IPS DF 4.7 (cell line): ENCODE results near the gene CLCNKB.
"Not testable (repeated sequence)": the region's sequence is repeated elsewhere in the genome, so short reads cannot be mapped to it uniquely, and the experiment has no call there.

Experiments
- DNase-seq: peaks from one replicate; pipeline ENCODE4 v3.0.0-alpha.2; 2013; ENCODE audit warnings: low spot score; ENCODE audit errors: extremely low read depth

Gene CLCNKB

GRCh38 chr1:16043521-16043920, at the start of gene CLCNKB:
Gene CLCNKB, plus strand, starts transcription at chr1:16043782. Its CDS starts 711 bp downstream, at chr1:16044493.
- no peak for DNase-seq

GRCh38 chr1:15994081-15994480, 49.5 kb upstream of the CLCNKB start:
- DNase-seq = no peak

- DNase-seq = no peak
These were observed 48.8 kb upstream of the CLCNKB start for GRCh38 chr1:15994590-15995351.

GRCh38 chr1:15997076-15997585, 46.5 kb upstream of the CLCNKB start:
- no peak for DNase-seq

- no peak for DNase-seq
These were observed 45.8 kb upstream of the CLCNKB start for GRCh38 chr1:15997637-15998280.

GRCh38 chr1:15998929-15999328, 44.7 kb upstream of the CLCNKB start:
- DNase-seq = no peak

GRCh38 chr1:16001274-16001673, 42.3 kb upstream of the CLCNKB start:
- DNase-seq = not testable (repeated sequence)

GRCh38 chr1:16005597-16005996, 38.0 kb upstream of the CLCNKB start:
- DNase-seq = no peak

GRCh38 chr1:16006010-16006409, 37.6 kb upstream of the CLCNKB start:
- no peak for DNase-seq

GRCh38 chr1:16006552-16007485, 36.8 kb upstream of the CLCNKB start:
- no peak for DNase-seq

GRCh38 chr1:16007671-16008341, 35.8 kb upstream of the CLCNKB start:
- DNase-seq = no peak

- no peak for DNase-seq
These were observed 34.5 kb upstream of the CLCNKB start for GRCh38 chr1:16009030-16009460.

GRCh38 chr1:16009678-16010077, 33.9 kb upstream of the CLCNKB start:
- no peak for DNase-seq

GRCh38 chr1:16010837-16011236, 32.7 kb upstream of the CLCNKB start:
- DNase-seq = no peak

GRCh38 chr1:16011936-16012589, 31.5 kb upstream of the CLCNKB start:
- no peak for DNase-seq

GRCh38 chr1:16012590-16013219, 30.9 kb upstream of the CLCNKB start:
- DNase-seq = no peak

GRCh38 chr1:16013220-16013907, 30.2 kb upstream of the CLCNKB start:
- no peak for DNase-seq

GRCh38 chr1:16013908-16014258, 29.7 kb upstream of the CLCNKB start:
- DNase-seq = no peak
